SU-DHL-6 (cell line): ENCODE results near the gene DIP2C.

Experiments
- H2AFZ ChIP-seq: fragments of 200-600 bp; sonication (generic); 2 replicates; pipeline ENCODE4 v1.6.1; 2014; ENCODE audit warnings: low read depth, mild to moderate bottlenecking, moderate library complexity, mixed read lengths, antibody characterized with exemption, low read length; ENCODE audit not compliant: severe bottlenecking
- H3F3A ChIP-seq: fragments of 200-600 bp; shearing (Covaris generic); 2 replicates; pipeline ENCODE4 v1.6.0; 2016; ENCODE audit warnings: antibody characterized with exemption, mild to moderate bottlenecking; ENCODE audit not compliant: insufficient read depth
- H3K27ac ChIP-seq: fragments of 200-600 bp; sonication (generic); 2 replicates; pipeline ENCODE4 v1.5.1; 2016; ENCODE audit warnings: low read depth, mild to moderate bottlenecking, low read length, moderate library complexity, mixed read lengths
- H3K27me3 ChIP-seq: fragments of 200-600 bp; sonication (generic), shearing (Covaris generic); 2 replicates; pipeline ENCODE4 v1.6.0; 2014; ENCODE audit warnings: mild to moderate bottlenecking, low read length
- H3K36me3 ChIP-seq: fragments of 200-600 bp; sonication (generic); 2 replicates; pipeline ENCODE4 v1.6.1; 2014; ENCODE audit warnings: mild to moderate bottlenecking, low read length, mixed read lengths
- H3K4me2 ChIP-seq: fragments of 300-600, 200-600 bp; shearing (Covaris generic), sonication (generic); 2 replicates; pipeline ENCODE4 v1.6.0; 2014; ENCODE audit warnings: low read length, low read depth, mild to moderate bottlenecking; ENCODE audit not compliant: poor library complexity, severe bottlenecking
- H3K4me3 ChIP-seq: fragments of 200-600 bp; sonication (generic); 2 replicates; pipeline ENCODE4 v1.5.1; 2014; ENCODE audit warnings: antibody characterized with exemption, low read length, mild to moderate bottlenecking, mixed read lengths; ENCODE audit not compliant: insufficient read depth, poor library complexity, severe bottlenecking
- H3K79me2 ChIP-seq: fragments of 200-600 bp; sonication (generic); 2 replicates; pipeline ENCODE4 v1.6.1; 2014; ENCODE audit warnings: mild to moderate bottlenecking, low read length, moderate library complexity; ENCODE audit not compliant: insufficient read depth
- H3K9ac ChIP-seq: fragments of 200-600 bp; sonication (generic); 2 replicates; pipeline ENCODE4 v1.7.0; 2014; ENCODE audit warnings: mild to moderate bottlenecking, low read length
- H3K9me2 ChIP-seq: fragments of 200-600 bp; sonication (generic); replicated peaks from 2 replicates; pipeline ENCODE4 v1.6.1; 2014; ENCODE audit warnings: low read length; ENCODE audit not compliant: insufficient read depth
- H3K9me3 ChIP-seq: fragments of 200-600 bp; sonication (generic); 2 replicates; pipeline ENCODE4 v1.6.1; 2014; ENCODE audit warnings: low read length, mixed read lengths; ENCODE audit not compliant: insufficient read depth
- H4K20me1 ChIP-seq: fragments of 200-600 bp; sonication (generic); 2 replicates; pipeline ENCODE4 v1.6.1; 2014; ENCODE audit warnings: low read depth, mild to moderate bottlenecking, antibody characterized with exemption, low read length, moderate library complexity, mixed read lengths
- CTCF ChIP-seq: fragments of 200-600 bp; sonication (generic); IDR thresholded peaks from one replicate; pipeline ENCODE4 v1.5.1; 2017; ENCODE audit warnings: antibody characterized with exemption, mild to moderate bottlenecking, low read length, moderate library complexity; ENCODE audit not compliant: insufficient read depth, poor library complexity, severe bottlenecking
- EZH2phosphoT487 ChIP-seq: fragments of 200-600 bp; sonication (generic), shearing (Covaris generic); conservative IDR thresholded peaks from 2 replicates; pipeline ENCODE4 v1.6.1; 2018; ENCODE audit warnings: mild to moderate bottlenecking, antibody characterized with exemption, low read length, moderate library complexity, mixed read lengths

DIP2C gene

DNA sequence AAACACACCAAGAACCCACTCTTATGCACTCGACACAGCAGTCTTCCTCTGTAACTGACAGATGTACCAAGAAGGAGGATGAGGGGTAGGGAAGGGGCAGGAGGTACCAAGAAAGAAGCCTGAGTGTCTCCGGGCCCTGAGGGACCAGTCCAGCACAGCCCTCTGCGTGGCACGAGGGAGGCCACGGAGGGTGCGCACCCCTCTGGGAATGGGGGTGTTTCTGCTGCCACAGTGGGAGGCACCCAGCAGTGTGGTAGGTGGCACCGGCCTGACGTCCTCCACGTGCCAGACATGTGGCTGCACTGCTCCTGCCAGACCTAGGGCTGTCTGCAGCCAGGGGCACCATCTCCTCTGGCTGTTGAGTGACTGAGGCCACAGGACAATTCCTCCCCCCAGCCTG, 399.9 kb downstream of the DIP2C start:
- Histone ChIP-seq H3F3A (peaks cover 13% of the 10 kb centered on the region; the same call in 1 of the 2 replicates), H3K36me3 (0 out of 2 replicates have a peak, but pooled peaks cover 7% of the 10 kb centered on the region), H3K4me2 (peak overlapping the region; percentile 9), H3K9me3 (no peaks in the 10 kb centered on the region), H3K79me2 (no peaks in the 10 kb centered on the region), H4K20me1 (0 out of 2 replicates have a peak, but pooled peaks cover 6% of the 10 kb centered on the region), H3K9ac (no peak overlapping the region), H3K27ac (peak overlapping the region; percentile 44), H3K27me3 (no peaks in the 10 kb centered on the region), H3K4me3 (no peak overlapping the region), H3K9me2 (no peaks in the 10 kb centered on the region), H2AFZ (no peak overlapping the region)
- TF ChIP-seq CTCF (no peak), EZH2phosphoT487 (no peak)

- no peak overlapping the region for H2AFZ ChIP-seq
- H3K4me2 ChIP-seq: peak overlapping the region; percentile 9
- H3K27ac ChIP-seq: peak overlapping the region; percentile 44
- peaks cover 13% of the 10 kb centered on the region; the same call in 1 of the 2 replicates for H3F3A ChIP-seq
- H3K9me2 ChIP-seq: no peaks in the 10 kb centered on the region
- TF ChIP-seq EZH2phosphoT487 (no peak), CTCF (no peak)
- no peaks in the 10 kb centered on the region for H3K79me2 ChIP-seq
- 0 out of 2 replicates have a peak, but pooled peaks cover 7% of the 10 kb centered on the region for H3K36me3 ChIP-seq
- H3K9ac ChIP-seq: no peak overlapping the region
- no peaks in the 10 kb centered on the region for H3K27me3 ChIP-seq
- H3K4me3 ChIP-seq: no peak overlapping the region
- 0 out of 2 replicates have a peak, but pooled peaks cover 1% of the 10 kb centered on the region for H4K20me1 ChIP-seq
- no peaks in the 10 kb centered on the region for H3K9me3 ChIP-seq
Measured at GRCh38 chr10:288316-289200, 400.9 kb downstream of the DIP2C start.

DNA sequence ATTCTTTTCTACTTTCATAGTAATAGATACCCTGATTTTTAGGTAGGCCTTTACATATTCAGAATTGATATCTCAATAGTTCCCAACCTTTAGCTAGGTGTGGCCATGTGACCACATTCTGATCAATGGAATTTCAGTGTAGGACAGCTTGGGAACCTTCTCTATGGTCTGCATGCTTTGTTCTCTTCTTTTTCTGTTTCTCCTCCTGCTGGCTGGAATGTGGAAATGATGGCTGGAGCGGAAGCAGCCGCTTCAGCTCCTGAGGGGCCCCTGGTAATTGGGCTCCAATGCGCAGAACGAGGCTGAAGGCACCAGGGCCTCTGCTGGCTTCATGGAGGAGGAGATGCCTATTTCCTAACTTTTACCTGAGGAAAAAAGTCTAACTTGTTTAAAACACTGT, 401.7 kb downstream of the DIP2C start:
- Histone ChIP-seq H3K4me3 (no peak overlapping the region), H3K9ac (no peak overlapping the region), H2AFZ (no peak overlapping the region), H3F3A (peaks cover 13% of the 10 kb centered on the region; the same call in 1 of the 2 replicates), H3K9me2 (no peaks in the 10 kb centered on the region), H3K4me2 (no peak overlapping the region), H3K79me2 (no peaks in the 10 kb centered on the region), H4K20me1 (no peaks in the 10 kb centered on the region), H3K27me3 (no peaks in the 10 kb centered on the region), H3K27ac (no peak overlapping the region), H3K36me3 (0 out of 2 replicates have a peak, but pooled peaks cover 7% of the 10 kb centered on the region), H3K9me3 (no peaks in the 10 kb centered on the region)
- TF ChIP-seq CTCF (no peak), EZH2phosphoT487 (no peak)
